ENCODE results near the gene FDCSP. TPM values are rescaled to one million over a fixed set of nuclear protein-coding genes. Genes with fewer than 3 reads are reported as not detected.

FDCSP gene
- total and polyA plus RNA-seq, 2 of the 13 experiments (the other 11 are each of a cell fraction or from before 2014, with no cell fraction given): not detected

- TF ChIP-seq ZHX2 (IDR thresholded peaks at IDR 0.05; ENCODE audit: low read depth) (no peak), ZHX2 (CRISPR knock-in tag; IDR thresholded peaks at IDR 0.05; ENCODE audit: borderline replicate concordance) (peak; percentile 42; the same call in 1 of the 2 replicates), ZNF510 (CRISPR knock-in tag; IDR thresholded peaks at IDR 0.05; ENCODE audit: low read depth) (no peak), REPIN1 (CRISPR knock-in tag; IDR thresholded peaks at IDR 0.05; ENCODE audit: borderline replicate concordance, low read depth) (peak; percentile 61; the same call in 1 of the 2 replicates), ZNF687 (CRISPR knock-in tag; IDR thresholded peaks at IDR 0.05) (no peak), KDM6A (CRISPR knock-in tag; IDR thresholded peaks at IDR 0.05; ENCODE audit: low read depth) (peak; percentile 9; the same call in 1 of the 2 replicates), ZBTB46 (CRISPR knock-in tag; IDR thresholded peaks at IDR 0.05; ENCODE audit: borderline replicate concordance) (no peak), ZFP1 (CRISPR knock-in tag; IDR thresholded peaks at IDR 0.05) (no peak), IRX3 (CRISPR knock-in tag; IDR thresholded peaks at IDR 0.05; ENCODE audit: borderline replicate concordance, low read depth) (no peak), ZNF775 (CRISPR knock-in tag; IDR thresholded peaks at IDR 0.05; ENCODE audit: borderline replicate concordance) (no peak), CREM (IDR thresholded peaks at IDR 0.05) (peak; percentile 99), CREM (CRISPR knock-in tag; IDR thresholded peaks at IDR 0.05) (no peak), ZNF513 (CRISPR knock-in tag; conservative IDR thresholded peaks at IDR 0.05) (no peak), REL (CRISPR knock-in tag; conservative IDR thresholded peaks at IDR 0.05) (no peak), ZNF17 (CRISPR knock-in tag; IDR thresholded peaks at IDR 0.05) (no peak), ZNF737 (CRISPR knock-in tag; IDR thresholded peaks at IDR 0.05; ENCODE audit: borderline replicate concordance) (no peak)
Measured at GRCh38 chr4:70182517-70183167, 43.3 kb upstream of the FDCSP start (continued).

All from HepG2 (cell line).